ENCODE measurements around the gene OR51G2. TPM values are rescaled to one million over a fixed set of nuclear protein-coding genes. Genes with fewer than 3 reads are reported as not detected.

OR51G2 gene
- total RNA-seq, 4 donors from 2014 or later, result not detected

DNA sequence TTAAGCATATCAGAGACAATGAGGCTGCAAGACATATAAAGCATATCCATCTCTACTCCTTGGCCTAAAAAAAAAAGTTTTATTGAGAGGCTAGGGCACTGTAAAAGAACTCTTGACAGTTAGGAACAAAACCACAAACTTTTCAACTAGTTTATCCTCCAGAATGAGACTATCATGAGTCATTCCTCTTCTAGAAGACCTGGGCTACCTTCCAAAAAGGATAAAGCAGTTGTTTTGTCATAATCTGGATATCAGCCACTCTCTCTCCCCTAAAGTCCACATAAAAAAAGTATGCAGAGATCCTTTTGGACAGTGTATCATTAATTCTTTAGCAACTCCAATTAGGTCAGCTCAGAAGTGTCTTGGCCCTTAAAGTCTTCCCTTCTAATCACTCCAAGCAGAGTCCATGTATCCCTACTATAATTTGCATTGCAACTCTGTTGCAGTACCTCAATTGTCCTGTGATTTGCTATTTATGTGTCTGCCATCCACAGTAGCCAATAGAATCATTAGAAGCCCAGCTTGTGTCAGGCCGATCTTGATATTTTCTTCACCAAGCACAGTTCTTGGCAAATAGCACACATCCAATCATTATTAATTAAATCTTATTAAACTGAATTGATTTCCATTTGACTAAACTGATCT, 27.0 kb downstream of the OR51G2 start:
- no peak for DNase-seq (ENCODE audit: low spot score)
- ATAC-seq (ENCODE audit: low FRiP score), result no peak
- no peak for TF ChIP-seq CTCF (IDR thresholded peaks at IDR 0.05)

- TF ChIP-seq CTCF (IDR thresholded peaks at IDR 0.05), result no peak
- ATAC-seq (ENCODE audit: low FRiP score) (no peak), DNase-seq (ENCODE audit: low spot score) (no peak)
Measured at GRCh38 chr11:4890279-4890678, 28.9 kb downstream of the OR51G2 start.

- no peak for TF ChIP-seq CTCF (IDR thresholded peaks at IDR 0.05)
- ATAC-seq (ENCODE audit: low FRiP score), result no peak
- DNase-seq (ENCODE audit: low spot score), result no peak
Measured at GRCh38 chr11:4887591-4887990, 31.6 kb downstream of the OR51G2 start.

DNA sequence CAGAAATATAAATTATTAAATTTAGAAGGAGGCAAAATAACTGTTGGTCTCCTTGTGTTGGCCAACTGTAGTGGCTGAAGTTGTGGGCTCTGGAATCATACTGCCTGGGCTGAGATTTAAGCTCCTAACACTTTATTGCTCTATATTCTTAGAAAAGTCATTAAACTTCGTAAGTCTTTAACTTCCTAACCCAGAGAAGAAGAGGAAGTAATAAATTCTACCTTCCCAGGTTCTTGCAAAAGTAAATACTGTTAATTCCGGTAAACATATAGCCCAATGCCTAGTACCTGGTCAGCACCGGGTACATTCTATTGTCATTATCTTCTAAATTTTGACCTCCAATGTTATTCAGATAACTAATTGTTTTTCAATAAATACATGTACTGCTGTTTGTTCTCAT, 33.0 kb downstream of the OR51G2 start:
- ATAC-seq (ENCODE audit: low FRiP score) (no peak), DNase-seq (ENCODE audit: low spot score) (no peak)
- no peak for TF ChIP-seq CTCF (IDR thresholded peaks at IDR 0.05)

DNA sequence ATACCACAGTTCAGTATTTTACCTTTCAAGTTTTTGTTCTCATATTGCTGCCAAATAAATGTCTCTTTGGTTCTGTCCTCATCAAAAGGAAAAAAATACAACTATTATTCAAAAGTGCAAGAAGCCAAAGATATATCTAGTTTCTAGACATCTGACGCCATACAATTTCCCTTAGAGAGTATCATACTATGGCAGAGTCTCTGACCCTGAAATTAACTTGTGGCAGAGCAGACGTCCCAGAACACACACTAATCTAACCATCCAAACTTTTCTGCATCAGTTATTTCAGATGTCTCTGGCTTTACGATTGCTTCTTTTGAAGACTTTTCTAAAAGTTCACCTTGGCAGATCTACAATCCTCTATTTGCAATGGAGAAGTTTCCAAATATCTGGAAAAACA, 34.8 kb downstream of the OR51G2 start:
- no peak for DNase-seq (ENCODE audit: low spot score)
- TF ChIP-seq CTCF (IDR thresholded peaks at IDR 0.05), result no peak

DNA sequence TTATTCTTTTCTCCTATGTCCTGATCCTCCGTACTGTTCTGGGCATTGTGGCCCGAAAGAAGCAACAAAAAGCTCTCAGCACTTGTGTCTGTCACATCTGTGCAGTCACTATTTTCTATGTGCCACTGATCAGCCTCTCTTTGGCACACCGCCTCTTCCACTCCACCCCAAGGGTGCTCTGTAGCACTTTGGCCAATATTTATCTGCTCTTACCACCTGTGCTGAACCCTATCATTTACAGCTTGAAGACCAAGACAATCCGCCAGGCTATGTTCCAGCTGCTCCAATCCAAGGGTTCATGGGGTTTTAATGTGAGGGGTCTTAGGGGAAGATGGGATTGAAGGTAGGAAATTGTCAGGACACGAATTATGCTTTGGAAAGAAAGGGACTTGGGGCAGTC, 36.6 kb downstream of the OR51G2 start:
- no peak for TF ChIP-seq CTCF (IDR thresholded peaks at IDR 0.05)
- DNase-seq (ENCODE audit: low spot score), result no peak
- ATAC-seq (ENCODE audit: low FRiP score), result no peak

More for the DNA sequence above, 34.8 kb downstream of the OR51G2 start:
- no peak for ATAC-seq (ENCODE audit: low FRiP score)

GRCh38 chr11:4881860-4882500, 37.2 kb downstream of the OR51G2 start, which contains the start of gene OR51T1:
Gene OR51T1 (plus strand): TSS chr11:4881900. CDS start chr11:4881900, 0 bp downstream.
- ATAC-seq (ENCODE audit: low FRiP score), result no peak
- no peak for TF ChIP-seq CTCF (IDR thresholded peaks at IDR 0.05)
- no peak for DNase-seq (ENCODE audit: low spot score)
